T1000 (cell line): ENCODE data around the gene TMEM250.
A peak's percentile ranks its signal among the peaks of the same experiment; 100 is the strongest.
"Not testable (repeated sequence)": the region's sequence is repeated elsewhere in the genome, so short reads cannot be mapped to it uniquely, and the experiment has no call there.

Experiments
- DNase-seq: peaks from one replicate; lab custom pipeline; 2025; ENCODE audit warnings: mixed read lengths; lab: John Stamatoyannopoulos, UW

The TMEM250 gene

GRCh38 chr9:136110082-136111061 is 8.3 kb downstream of the TMEM250 start:
- DNase-seq: no peak

DNA sequence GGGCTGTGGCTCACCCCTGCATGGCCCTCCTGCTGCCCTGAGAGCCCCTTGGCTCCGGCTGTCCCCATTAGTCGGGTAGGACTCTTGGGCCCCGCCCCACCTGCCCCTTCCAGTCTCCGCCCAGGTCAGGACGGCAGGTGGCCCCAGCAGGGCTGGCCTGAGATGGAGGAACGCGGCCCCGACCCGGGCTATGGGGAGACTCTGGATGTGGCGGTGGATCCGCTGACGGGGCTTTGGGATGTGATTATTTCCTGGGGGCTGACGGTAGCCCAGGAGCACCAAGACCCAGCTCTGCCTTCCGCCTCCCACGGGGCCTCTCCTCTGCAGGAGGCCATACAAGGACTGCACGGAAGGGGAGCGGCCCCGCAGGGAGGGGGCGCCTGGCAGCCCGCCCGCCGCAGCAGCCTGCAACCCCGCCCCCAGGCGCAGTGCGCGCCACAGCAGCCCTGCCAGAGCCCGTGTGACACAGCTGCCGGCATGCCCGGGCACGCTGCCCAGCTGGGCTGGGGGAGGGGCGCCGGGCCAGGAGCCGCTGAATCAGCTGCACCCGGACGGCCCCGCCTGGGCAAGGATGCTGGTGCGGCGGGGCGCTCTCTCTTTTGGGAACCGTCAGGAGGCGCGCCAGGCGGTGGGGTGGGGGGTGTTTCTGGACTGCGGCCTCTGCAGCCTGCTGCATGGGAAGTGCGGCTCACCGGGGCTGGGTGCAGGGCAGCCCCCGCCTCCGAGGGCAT is 9.2 kb downstream of the TMEM250 start:
- peak; percentile 95 for DNase-seq

GRCh38 chr9:136108648-136109266 is 9.9 kb downstream of the TMEM250 start:
- no peak for DNase-seq

DNA sequence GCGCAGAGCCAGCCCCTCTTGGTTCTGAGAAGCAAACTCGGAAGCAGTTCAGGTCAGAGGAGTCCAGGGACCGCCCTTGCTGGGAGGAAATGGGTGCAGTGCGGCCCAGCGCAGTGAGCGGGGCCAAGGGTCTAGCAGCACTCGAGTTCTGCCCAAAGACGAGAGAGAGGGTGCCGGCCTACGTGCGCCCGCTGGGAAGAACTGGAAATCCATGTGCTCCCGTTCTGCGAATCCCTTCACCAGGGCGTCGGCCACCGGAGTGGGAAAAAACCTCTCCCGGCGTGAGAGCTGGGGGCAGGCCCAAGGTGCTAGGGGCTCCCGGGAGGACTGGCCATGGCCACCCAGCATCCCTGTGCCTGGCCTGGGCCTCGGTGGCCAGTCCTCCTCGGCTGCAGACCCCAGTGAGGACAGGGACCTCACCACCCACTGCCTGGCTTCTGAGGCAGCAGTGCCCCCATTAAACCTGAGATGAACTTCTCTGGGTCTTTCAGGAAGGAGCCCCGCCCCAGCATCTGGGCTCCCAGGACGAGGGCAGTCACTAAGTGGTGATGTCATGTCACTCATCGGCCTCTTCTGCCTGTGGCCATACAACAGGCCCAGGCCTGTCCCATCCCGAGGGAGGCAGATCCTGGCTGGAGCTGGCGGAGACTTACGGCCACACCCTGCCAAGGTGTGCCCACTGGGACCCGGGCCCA is 10.6 kb downstream of the TMEM250 start:
- DNase-seq: no peak

DNA sequence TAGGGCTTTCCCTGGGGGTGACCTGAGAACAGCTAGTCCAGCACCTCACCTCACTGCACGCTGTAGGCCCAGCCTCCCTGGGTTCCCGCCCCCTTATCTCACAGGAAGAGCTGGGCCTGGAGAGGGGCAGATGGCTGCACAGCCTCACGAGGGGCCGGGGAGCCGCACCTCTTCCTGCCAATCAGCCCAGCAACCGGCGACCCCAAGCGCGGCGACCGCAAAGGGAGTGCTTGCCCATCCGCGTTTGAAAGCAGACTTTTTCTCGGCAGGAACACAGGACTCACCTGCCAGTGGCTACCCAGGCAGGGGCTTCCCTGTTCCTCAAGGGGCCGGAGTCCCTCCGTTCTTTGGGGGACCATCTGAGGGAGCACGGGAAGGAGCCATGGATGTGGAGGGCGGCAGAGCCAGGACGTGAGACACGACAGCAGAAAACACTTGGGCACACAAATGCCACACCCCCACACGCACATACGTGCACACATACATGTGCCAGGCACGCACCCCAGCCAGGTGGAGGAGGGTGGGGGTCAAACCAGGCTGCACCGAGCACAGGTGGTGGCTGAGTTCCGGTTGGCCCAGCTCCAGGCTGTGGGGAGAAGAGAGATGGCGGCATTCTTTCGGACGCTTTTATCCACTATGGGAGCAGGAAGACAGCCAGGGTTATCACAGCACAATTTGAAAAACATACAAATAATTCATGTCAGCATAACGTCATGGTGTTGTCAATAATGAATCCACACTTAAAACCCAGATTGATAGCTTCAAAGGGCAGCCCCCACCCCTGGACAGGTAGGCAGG is 11.3 kb downstream of the TMEM250 start:
- DNase-seq: no peak

DNA sequence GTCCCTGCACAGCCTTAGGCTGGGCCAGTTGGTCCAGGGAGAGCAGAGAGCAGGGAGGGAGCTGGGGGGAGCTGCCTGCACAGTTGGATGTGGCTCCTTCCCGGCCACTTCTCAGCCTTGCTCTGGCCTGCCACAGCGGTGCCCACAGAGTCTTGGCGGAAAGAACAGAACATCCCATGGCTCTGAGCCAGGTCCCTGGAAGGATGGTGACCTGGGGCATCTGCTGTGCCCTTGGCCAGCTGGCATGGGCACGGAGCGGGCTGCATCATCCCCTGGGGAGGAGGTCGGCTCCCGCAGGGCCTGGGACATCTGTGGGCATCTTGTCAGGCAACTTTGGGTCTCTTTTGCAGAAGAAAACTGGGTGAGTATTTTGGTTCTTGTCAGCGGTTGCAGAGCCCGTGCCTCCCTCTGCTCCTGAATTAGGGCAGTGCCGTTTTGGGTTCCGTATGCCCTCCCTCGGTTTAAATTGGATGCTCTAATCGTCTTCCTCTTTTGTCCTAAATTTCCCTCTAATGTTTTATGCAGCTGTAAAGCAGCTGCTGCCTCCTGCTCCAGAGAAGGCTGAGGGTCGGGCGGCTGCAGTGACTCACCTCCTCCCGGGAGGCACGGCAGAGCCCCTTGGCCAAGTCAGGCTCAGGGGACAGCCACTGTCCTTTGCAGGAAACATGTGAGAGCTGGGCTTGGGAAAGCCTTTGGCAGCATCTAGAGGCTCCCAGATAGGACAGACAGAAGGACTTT is 13.1 kb downstream of the TMEM250 start:
- DNase-seq: peak; percentile 36

GRCh38 chr9:136104916-136105315 is 13.8 kb downstream of the TMEM250 start:
- no peak for DNase-seq

DNA sequence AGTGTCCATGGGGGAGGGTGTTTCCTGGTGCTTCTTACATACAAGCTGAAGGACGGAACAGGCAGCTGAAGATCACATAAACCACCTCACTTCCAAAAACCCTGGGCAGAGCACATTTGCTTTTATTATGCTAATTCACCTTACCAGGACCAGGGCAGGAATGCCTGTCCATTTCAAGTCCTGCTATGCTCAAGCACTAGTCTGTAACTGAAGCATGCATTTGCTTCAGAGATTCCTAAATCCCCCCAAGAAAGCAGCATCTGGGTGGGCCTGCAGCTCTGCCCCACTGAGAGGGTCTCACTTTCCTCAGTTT is 14.2 kb downstream of the TMEM250 start:
- no peak for DNase-seq

GRCh38 chr9:136103651-136104487 is 14.8 kb downstream of the TMEM250 start:
- DNase-seq: no peak

DNA sequence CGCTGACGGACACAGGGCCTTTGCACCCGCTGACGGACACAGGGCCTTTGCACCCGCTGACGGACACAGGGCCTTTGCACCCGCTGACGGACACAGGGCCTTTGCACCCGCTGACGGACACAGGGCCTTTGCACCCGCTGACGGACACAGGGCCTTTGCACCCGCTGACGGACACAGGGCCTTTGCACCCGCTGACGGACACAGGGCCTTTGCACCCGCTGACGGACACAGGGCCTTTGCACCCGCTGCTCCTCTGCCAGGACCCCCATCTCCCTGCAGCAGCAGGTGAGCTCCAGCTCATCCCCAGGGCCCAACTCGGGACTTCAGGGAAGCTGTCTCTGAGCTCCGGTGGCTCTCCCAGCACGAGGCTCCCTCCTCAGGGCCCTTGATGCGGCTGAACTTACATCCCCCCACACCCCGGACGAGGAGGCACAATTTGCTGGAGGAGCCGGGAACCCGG is 17.0 kb downstream of the TMEM250 start:
- not testable (repeated sequence) for DNase-seq

DNA sequence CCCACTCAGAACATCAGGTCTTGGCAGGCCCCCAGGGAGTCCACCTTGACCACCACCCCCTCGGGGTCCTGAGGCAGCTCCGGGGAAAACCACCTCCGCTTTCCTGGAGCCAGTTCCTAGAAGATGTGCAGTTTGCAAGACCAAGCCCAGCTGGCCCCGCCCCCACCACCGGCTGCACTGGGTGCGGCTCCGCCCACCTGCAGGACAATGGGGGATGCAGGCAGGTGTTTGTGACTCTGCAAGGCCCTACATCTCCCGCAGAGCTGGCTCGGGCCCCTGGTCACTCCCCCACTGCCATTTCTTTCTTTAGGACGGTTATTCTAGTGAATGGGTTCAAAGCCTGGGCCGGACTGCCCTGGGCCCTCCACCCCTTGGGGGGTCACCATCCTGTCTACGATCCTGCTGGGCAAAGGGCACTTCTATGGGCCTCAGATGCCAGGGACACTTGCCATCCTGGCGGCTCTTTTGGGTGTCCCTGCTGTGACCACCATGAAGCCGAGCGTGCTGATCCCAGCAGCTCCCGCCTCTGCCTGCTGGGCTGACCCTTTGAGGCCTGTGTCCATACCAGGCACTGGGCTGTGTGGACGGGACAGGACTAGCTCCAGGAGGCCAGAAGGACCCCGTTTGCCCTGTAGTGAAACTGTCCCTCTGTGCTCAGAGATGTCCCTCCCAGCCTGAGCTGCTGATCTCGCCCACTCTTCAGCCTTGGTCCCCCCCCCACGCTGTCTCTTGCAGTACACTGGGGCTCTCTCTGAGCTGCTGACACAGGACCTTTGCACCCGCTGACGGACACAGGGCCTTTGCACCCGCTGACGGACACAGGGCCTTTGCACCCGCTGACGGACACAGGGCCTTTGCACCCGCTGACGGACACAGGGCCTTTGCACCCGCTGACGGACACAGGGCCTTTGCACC is 17.7 kb downstream of the TMEM250 start:
- no peak for DNase-seq

GRCh38 chr9:136099542-136099941 is 19.1 kb downstream of the TMEM250 start:
- no peak for DNase-seq

- no peak for DNase-seq
These were observed 19.8 kb downstream of the TMEM250 start for GRCh38 chr9:136098844-136099243.

GRCh38 chr9:136098210-136098609 is 20.5 kb downstream of the TMEM250 start:
- no peak for DNase-seq

DNA sequence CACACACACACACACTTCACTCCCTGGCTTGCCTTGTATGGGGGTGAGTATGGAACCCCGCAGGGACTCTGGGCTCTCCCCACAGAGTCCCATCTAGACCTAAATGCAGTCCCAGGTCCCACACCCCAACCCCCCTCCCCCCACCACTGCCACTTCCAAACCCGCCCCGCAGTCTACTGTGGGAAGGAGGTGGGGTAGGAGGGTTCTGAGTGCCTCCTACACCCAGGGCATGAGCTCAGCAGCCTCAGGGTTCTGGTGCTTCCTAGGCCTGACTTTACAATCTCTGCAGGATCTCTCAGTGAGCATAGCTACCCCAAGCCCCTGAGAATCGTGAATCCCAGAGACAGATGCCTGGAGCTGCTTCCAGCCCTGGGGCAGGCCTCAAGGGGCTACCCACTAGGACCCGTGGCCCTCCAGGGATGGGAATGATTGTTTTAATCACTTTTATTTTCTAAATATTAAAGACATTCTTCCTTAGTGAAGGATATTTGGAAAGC is 22.1 kb downstream of the TMEM250 start:
- no peak for DNase-seq

GRCh38 chr9:136095070-136096058 is 23.3 kb downstream of the TMEM250 start, which contains the start of gene NACC2:
NACC2 (minus strand) TSS chr9:136095289; CDS start chr9:136050521, 44,768 bp downstream.
- DNase-seq: no peak
